AG09309 (cell line): ENCODE measurements around the gene UMOD.

Source experiments
- DNase-seq: peaks from one replicate; pipeline ENCODE4 v3.0.0-alpha.2; 2010; ENCODE audit warnings: low read depth
- H3K4me3 ChIP-seq: 2 replicates; pipeline ENCODE4 v1.5.1; 2011; ENCODE audit warnings: mild to moderate bottlenecking, low read depth, low read length, moderate library complexity; ENCODE audit not compliant: control insufficient read depth
- TF ChIP-seq, protein P1 (sequence below): IDR thresholded peaks from 2 replicates; pipeline ENCODE4 v1.5.1; 2011; ENCODE audit warnings: mild to moderate bottlenecking, low read depth, low read length, inconsistent platforms; ENCODE audit not compliant: insufficient read depth, control insufficient read depth; ENCODE audit errors: missing control alignments

UMOD gene

DNA sequence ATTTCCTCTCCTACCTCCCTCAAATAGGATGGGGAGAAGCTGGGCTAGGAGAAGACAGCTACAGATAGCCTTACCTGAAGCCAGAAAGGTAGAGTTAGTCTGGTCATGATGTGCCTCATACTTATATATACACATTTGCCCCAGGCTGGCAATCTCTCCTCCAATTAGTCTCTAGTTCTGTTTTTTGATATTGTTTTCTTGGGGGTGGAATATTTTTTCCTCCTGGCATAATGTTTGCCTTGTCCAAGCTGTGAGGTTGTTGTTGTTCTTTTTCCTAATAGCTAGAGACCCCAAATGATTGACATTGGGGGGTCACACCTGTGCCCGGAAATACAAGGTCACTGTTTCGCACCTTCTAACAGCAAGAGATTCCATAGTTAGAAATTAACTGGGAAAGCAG is at the start of gene UMOD:
UMOD (minus strand) TSS at position 101 of the 400 bp plus-strand sequence. CDS start 1,978 bp downstream, outside the sequence.
- no peak within 1 kb of the TSS for H3K4me3 ChIP-seq
- TF ChIP-seq, protein P1, sequence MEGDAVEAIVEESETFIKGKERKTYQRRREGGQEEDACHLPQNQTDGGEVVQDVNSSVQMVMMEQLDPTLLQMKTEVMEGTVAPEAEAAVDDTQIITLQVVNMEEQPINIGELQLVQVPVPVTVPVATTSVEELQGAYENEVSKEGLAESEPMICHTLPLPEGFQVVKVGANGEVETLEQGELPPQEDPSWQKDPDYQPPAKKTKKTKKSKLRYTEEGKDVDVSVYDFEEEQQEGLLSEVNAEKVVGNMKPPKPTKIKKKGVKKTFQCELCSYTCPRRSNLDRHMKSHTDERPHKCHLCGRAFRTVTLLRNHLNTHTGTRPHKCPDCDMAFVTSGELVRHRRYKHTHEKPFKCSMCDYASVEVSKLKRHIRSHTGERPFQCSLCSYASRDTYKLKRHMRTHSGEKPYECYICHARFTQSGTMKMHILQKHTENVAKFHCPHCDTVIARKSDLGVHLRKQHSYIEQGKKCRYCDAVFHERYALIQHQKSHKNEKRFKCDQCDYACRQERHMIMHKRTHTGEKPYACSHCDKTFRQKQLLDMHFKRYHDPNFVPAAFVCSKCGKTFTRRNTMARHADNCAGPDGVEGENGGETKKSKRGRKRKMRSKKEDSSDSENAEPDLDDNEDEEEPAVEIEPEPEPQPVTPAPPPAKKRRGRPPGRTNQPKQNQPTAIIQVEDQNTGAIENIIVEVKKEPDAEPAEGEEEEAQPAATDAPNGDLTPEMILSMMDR, result no peak
- no peak for DNase-seq

DNA sequence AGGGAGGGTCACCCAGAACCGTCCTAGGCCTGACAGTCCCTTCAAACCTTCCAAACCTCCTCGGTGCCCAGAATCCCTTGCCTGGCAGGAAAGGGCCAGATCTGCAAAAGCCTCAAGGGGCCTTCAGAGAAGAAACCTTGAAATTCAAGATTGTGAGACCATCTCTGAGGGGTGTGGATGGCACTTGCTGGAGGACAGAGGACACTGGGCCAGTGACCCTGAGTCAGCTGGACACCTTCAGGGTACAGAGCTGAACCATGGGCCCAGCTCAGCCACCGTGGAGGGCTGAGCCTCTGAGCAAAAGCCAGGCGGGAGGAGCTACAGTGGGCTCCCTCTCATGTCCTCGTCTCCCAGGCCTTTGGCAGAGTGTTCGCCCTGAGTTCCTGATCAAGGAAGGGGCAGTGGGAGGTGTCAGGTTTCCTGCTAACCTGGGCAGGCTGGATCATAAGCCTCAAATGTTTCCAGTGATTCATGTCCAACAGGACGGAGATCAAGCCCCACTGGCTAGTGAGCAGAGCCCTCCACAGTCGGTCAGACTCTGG is 49.0 kb upstream of the UMOD start:
- DNase-seq, result no peak
- TF ChIP-seq, protein P1, result no peak
- H3K4me3 ChIP-seq, result no peak overlapping the region

DNA sequence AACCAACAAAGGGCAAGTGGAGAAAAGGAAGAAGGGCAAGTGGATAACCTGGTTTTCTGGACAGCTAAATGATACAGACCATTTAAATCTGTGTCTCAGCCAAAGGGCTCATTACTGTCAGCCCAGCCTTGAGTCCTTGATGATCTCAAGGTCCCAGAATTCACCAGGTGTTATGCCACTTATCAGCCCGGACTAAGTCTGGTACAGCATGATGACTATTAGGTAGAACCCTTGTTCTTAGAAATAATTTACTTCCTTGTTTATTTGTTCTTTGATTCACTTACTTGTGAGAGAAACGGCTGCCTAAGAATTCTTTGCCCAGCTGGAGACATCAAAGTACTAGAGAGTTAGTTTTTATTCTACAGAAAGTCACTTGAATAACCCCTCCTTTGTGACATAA is 48.6 kb upstream of the UMOD start:
- H3K4me3 ChIP-seq, result no peak overlapping the region
- TF ChIP-seq, protein P1, result no peak
- DNase-seq, result no peak

DNA sequence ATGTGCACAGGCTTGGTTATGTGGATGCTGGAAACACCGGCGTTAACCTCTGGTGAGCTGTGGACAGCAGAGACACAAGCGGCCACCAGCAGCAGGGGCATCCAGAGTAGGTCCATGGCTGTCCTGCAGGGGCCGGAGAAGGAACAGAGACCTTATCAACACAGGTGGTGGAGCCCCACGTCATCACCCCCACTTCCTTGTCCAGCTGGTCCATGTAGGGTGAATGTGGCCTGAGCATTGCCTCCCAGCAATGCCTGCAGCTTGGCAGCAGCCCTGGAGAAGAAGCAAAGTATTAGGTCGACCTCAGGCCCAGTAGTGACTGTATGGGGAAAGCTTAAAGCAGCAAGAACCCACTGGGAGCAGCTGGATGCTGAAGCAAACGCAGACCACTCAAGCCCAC is 46.7 kb upstream of the UMOD start:
- no peak for DNase-seq
- no peak overlapping the region for H3K4me3 ChIP-seq
- TF ChIP-seq, protein P1, result no peak

DNA sequence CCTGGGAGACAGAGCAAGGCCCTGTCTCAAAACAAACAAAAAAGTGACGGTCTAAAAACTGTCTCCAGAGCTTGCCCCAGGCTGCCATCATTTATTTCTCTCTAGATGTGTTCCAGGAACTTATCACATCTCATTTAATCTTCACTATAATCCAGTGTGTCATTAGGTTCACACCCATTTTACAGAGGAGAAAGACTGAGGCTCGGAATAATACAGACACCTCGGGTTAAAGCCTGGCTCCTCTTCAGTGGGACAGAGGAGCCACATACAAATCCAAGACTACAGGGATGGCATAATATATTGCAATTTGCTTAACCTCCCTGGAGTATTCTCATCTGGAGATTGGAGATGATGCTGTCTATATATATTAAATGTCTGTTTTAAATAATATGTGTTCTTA is 46.1 kb upstream of the UMOD start:
- H3K4me3 ChIP-seq, result no peak overlapping the region
- DNase-seq, result no peak
- TF ChIP-seq, protein P1, result no peak

DNA sequence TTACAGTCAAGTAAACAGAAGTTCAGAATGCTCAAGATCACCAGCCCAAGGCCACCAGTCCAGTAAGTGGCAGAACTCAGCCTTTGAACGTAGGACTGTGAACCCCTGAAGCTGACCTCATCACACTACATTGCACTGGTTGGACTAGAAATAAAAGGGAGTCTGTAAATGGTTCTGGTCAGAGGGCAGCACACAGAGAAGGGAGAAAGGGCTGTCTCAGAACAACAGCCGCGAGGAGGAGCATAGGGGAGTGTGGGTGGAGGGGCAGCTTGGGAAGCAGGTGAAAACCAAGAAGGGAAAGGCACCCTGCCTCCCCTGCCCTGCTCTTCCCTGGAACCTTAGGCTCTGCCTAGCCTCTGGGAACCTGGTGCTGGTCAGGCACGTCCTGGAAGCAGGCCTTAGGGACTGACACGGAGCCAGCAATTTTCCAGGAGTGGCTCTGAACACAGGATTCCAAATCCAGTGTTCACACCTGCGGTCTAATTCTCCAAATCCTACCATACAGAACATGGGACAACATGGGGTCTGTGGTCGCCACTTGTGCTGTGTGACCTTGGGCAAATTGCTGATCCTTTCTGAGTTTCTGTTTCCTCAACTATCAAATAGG is 45.1 kb upstream of the UMOD start:
- H3K4me3 ChIP-seq, result no peak overlapping the region
- DNase-seq, result no peak
- TF ChIP-seq, protein P1, result no peak

DNA sequence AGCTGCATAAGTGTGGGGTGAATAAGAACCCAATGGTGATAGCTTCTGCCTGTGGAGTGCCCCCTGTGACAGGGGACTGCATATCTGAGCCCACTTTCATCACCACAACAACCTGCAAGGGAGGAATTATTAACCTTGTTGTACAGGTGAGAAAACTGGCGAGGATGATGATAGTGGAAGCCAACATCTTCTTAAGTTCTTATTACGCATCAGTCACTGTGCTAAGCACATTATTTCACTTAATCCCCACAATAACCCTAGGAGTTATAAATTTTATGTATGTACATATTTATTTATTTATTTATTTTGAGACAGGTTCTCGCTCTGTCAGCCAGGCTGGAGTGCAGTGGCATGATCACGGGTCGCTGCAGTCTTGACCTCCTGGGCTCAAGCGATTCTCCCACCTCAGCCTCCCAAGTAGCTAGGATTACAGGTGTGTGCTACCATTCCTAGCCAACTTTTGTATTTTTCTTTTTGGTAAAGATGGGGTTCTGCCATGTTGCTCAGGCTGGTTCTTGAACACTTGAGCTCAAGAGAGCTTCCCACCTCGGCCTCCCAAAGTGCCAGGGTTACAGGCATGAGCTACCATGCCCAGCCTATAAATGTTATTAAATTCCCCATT is 44.4 kb upstream of the UMOD start:
- TF ChIP-seq, protein P1, result no peak
- no peak overlapping the region for H3K4me3 ChIP-seq
- DNase-seq, result no peak
